ENCODE measurements around the gene FHIT. TPM values are rescaled to one million over a fixed set of nuclear protein-coding genes. Genes with fewer than 3 reads are reported as not detected.

The FHIT gene
- total RNA-seq, 4 donors from 2014 or later: 8.8 to 35.6 (median 12.6) TPM

- no peaks in the 10 kb centered on the region for H3K36me3 ChIP-seq
- H3K4me1 ChIP-seq: peaks cover 8% of the 10 kb centered on the region
- DNase-seq (ENCODE audit: low spot score in 2 of 2): no peak
- H3K27me3 ChIP-seq: no peaks in the 10 kb centered on the region
- WGBS: 34% methylated on average over 2 of the region's 2 CpGs
- no peak overlapping the region for H3K4me3 ChIP-seq
- H3K9me3 ChIP-seq: no peaks in the 10 kb centered on the region
- TF ChIP-seq, protein P1, sequence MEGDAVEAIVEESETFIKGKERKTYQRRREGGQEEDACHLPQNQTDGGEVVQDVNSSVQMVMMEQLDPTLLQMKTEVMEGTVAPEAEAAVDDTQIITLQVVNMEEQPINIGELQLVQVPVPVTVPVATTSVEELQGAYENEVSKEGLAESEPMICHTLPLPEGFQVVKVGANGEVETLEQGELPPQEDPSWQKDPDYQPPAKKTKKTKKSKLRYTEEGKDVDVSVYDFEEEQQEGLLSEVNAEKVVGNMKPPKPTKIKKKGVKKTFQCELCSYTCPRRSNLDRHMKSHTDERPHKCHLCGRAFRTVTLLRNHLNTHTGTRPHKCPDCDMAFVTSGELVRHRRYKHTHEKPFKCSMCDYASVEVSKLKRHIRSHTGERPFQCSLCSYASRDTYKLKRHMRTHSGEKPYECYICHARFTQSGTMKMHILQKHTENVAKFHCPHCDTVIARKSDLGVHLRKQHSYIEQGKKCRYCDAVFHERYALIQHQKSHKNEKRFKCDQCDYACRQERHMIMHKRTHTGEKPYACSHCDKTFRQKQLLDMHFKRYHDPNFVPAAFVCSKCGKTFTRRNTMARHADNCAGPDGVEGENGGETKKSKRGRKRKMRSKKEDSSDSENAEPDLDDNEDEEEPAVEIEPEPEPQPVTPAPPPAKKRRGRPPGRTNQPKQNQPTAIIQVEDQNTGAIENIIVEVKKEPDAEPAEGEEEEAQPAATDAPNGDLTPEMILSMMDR (IDR thresholded peaks at IDR 0.05): no peak
- TF ChIP-seq EP300 (IDR thresholded peaks at IDR 0.05): no peak
- TF ChIP-seq POLR2AphosphoS5 (IDR thresholded peaks at IDR 0.05): no peak
- TF ChIP-seq POLR2A (IDR thresholded peaks at IDR 0.05): no peak
- H3K27ac ChIP-seq: no peak overlapping the region
Measured at GRCh38 chr3:60598671-60599070, 652.6 kb downstream of the FHIT start.

GRCh38 chr3:60594025-60594424, 657.2 kb downstream of the FHIT start:
- no peaks in the 10 kb centered on the region for H3K36me3 ChIP-seq
- WGBS: 27% methylated on average over 6 of the region's 6 CpGs
- no peak overlapping the region for H3K27ac ChIP-seq

DNA sequence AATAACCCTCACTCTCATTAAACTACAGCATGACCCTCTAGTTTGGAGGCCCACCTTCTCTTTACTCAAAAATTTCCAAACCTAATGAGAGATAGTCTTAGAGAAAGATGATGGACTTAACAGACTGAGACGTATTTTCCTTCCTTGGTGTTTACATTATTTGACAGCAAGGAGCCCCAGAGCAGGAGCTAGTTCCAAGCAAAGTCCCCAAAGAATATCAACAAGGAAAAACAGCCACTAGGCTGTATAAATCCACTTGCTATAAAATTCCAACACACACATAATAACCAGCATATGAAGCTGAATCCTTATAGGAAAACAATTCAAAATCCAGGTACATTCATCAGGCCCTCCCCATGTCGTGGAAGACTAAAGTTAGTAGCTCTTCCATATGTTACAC, 660.0 kb downstream of the FHIT start:
- 93% methylated on average over 2 of the region's 2 CpGs for WGBS
- Histone ChIP-seq H3K4me1 (peaks cover 9% of the 10 kb centered on the region), H3K27me3 (no peaks in the 10 kb centered on the region), H3K9me3 (no peaks in the 10 kb centered on the region), H3K36me3 (no peaks in the 10 kb centered on the region), H3K4me3 (no peak overlapping the region), H3K27ac (no peak overlapping the region)
- TF ChIP-seq POLR2A (IDR thresholded peaks at IDR 0.05) (no peak), EP300 (IDR thresholded peaks at IDR 0.05) (no peak), POLR2AphosphoS5 (IDR thresholded peaks at IDR 0.05) (no peak)
- TF ChIP-seq, protein P1 (IDR thresholded peaks at IDR 0.05): no peak
- DNase-seq (ENCODE audit: low spot score in 2 of 2): no peak

More at GRCh38 chr3:60594025-60594424, 657.2 kb downstream of the FHIT start:
- peaks cover 9% of the 10 kb centered on the region for H3K4me1 ChIP-seq
- DNase-seq (ENCODE audit: low spot score in 2 of 2): peak; percentile 79 to 89
- TF ChIP-seq POLR2AphosphoS5 (IDR thresholded peaks at IDR 0.05) (no peak), POLR2A (IDR thresholded peaks at IDR 0.05) (no peak), EP300 (IDR thresholded peaks at IDR 0.05) (no peak)
- TF ChIP-seq, protein P1 (IDR thresholded peaks at IDR 0.05): no peak
- H3K27me3 ChIP-seq: no peaks in the 10 kb centered on the region
- H3K9me3 ChIP-seq: no peaks in the 10 kb centered on the region
- H3K4me3 ChIP-seq: no peak overlapping the region

DNA sequence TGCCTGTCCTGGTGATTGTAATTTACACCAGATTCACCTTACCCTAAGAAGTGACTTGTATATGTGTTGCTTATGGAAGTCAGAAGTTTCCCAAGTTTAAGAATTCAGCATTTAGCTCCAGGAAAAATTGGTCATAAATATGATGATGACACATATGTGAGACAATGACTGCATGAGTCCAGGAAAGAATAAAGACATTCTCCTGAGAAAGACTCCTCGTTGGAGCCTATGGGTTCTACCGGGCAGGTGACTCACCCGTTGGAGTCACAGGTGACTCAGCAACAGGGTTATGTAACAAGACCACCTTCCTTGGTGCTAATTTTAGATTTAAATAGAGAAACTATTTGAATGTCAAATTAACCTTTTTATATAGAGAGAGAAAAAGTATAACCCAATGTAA, 662.4 kb downstream of the FHIT start:
- TF ChIP-seq EP300 (IDR thresholded peaks at IDR 0.05) (no peak), POLR2A (IDR thresholded peaks at IDR 0.05) (no peak)
- TF ChIP-seq, protein P1 (IDR thresholded peaks at IDR 0.05): no peak
- DNase-seq (ENCODE audit: low spot score in 2 of 2): no peak
- peaks cover 3% of the 10 kb centered on the region for H3K4me1 ChIP-seq
- H3K9me3 ChIP-seq: no peaks in the 10 kb centered on the region
- 39% methylated on average over 3 of the region's 3 CpGs for WGBS
- H3K27me3 ChIP-seq: no peaks in the 10 kb centered on the region
- H3K36me3 ChIP-seq: no peaks in the 10 kb centered on the region
- H3K4me3 ChIP-seq: no peak overlapping the region
- H3K27ac ChIP-seq: no peak overlapping the region

DNA sequence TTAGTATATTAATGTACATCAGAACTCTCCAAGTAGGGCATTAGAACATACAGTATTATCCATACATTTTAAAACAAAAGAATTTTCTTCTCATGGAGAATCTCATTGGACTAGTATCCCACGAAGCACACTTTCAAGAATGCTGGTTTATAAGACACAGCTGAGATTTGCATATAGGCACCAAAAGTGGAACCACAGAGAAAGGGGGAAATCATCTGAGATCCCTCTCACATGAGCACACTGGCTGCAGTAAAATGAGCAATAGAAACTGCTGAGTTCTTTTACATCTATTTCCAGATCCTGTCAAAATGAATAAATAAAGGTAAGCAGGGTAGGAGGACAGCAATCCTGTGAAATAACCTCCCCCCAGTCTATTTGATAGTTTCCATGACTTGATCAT, 665.3 kb downstream of the FHIT start:
- Histone ChIP-seq H3K4me1 (no peaks in the 10 kb centered on the region), H3K36me3 (no peaks in the 10 kb centered on the region), H3K9me3 (no peaks in the 10 kb centered on the region), H3K4me3 (no peak overlapping the region), H3K27me3 (no peaks in the 10 kb centered on the region), H3K27ac (no peak overlapping the region)
- 27% methylated on average over 1 of the region's 1 CpG for WGBS
- TF ChIP-seq, protein P1 (IDR thresholded peaks at IDR 0.05): no peak
- TF ChIP-seq POLR2AphosphoS5 (IDR thresholded peaks at IDR 0.05) (no peak), POLR2A (IDR thresholded peaks at IDR 0.05) (no peak)
- DNase-seq (ENCODE audit: low spot score in 2 of 2): no peak

Measured in suprapubic skin (tissue), 4 donors.